Measurements from ENCODE around the gene CCDC136.

DNA sequence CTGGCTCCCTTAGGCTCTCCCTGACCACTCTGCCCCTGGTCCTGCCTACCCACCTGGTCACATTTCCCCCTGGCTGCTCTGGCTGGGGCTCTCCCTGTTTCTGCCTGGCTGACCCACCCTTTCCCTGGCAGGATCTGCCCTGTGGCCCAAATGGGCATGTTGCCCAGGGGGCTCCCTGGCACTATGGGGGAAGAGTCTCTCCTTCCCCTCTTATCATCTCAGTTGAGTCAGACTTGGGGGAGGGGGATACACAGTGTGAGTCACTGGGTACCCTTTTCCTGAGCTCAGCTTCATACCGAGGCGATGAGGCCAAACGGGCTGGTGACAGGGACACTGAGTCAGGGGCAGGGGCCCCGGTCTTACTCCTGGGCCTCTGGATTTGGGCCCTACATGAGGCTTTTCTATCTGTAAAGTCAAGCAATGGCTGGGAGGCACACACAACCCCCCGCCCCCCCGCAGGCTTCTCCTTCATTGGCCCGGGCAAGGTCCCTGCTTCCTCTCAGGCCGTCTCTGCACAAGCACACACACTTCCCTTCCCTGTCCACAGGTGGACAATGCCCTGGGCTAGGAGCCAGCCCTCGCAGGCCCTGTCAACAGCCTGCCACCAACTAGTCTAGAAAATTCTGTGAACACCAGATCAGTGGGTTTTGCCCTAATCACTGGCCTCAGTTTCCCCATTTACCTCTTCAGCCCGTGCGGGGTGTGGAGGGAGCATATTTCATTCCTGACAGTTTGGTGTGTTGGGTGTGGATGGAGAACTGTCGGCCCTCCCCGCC is 37.8 kb downstream of the CCDC136 start:
- no peak for TF ChIP-seq EZH2 (IDR thresholded peaks at IDR 0.05; ENCODE audit: borderline replicate concordance, low read length)
- TF ChIP-seq, protein P1, sequence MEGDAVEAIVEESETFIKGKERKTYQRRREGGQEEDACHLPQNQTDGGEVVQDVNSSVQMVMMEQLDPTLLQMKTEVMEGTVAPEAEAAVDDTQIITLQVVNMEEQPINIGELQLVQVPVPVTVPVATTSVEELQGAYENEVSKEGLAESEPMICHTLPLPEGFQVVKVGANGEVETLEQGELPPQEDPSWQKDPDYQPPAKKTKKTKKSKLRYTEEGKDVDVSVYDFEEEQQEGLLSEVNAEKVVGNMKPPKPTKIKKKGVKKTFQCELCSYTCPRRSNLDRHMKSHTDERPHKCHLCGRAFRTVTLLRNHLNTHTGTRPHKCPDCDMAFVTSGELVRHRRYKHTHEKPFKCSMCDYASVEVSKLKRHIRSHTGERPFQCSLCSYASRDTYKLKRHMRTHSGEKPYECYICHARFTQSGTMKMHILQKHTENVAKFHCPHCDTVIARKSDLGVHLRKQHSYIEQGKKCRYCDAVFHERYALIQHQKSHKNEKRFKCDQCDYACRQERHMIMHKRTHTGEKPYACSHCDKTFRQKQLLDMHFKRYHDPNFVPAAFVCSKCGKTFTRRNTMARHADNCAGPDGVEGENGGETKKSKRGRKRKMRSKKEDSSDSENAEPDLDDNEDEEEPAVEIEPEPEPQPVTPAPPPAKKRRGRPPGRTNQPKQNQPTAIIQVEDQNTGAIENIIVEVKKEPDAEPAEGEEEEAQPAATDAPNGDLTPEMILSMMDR (conservative IDR thresholded peaks at IDR 0.05 in 1 of 2, IDR thresholded peaks at IDR 0.05 in 1 of 2; ENCODE audit: extremely low read depth in 1 of 2, insufficient read depth in 1 of 2, low read depth in 1 of 2, low read length in 2 of 2) = no peak

Data from mammary epithelial cell (primary cell).